ENCODE measurements around the gene ALKAL2. TPM values are rescaled to one million over a fixed set of nuclear protein-coding genes. Genes with fewer than 3 reads are reported as not detected.

The ALKAL2 gene
- total and polyA plus RNA-seq, 7 donors: 0.33 to 8.4 (median 2.7) TPM

DNA sequence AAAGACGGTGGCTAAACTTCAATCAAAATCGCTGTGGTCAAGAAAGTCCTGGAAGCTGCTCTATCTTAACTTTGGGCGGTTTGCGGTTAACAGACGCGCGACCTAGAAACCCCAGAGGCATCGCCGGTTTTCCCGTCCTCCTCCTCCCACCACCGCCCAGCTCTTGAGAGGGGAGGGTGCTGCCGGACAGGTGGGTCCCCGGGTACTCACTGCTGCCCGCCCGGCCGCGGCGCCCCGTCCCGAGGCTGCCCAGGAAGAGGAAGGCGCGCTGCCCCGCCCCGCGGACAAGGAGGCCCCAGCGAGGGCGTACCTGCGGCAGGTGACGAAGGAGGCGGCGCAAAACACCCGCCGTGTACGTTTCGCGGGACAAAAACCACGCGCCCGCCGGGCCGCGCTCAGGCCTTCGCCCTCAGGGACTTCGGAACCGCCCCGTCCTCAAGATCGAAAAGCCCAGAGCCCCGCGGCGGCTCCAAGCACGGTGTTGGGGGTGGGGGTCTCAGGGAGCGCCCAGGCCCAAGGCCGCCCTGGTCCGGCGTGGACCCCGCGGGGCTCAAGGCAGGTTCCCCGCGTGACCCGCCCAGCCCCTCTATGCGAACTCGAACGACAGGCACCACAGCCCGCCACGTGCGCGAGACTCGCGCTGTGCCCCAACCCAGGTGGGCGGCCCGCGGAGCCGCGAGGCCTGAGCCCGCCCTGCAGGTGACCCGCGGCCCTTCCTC is 24.0 kb downstream of the ALKAL2 start, which contains the start of gene SH3YL1:
TSS of gene SH3YL1 (minus strand) at position 259 of the 719 bp plus-strand sequence. CDS start at position 211, 48 bp downstream.
- 0 to 1% methylated on average over 77 of the region's 77 CpGs for WGBS, 2 donors
- Histone ChIP-seq H3K36me3 (peaks cover 0 to 3% (median 0%) of the 10 kb centered on the region in 4 donors), H3K27me3 (no peaks in the 10 kb centered on the region), H3K27ac (peak within 1 kb of the TSS; percentile 71 to 82 (median 77)), H3K4me1 (peaks cover 0 to 30% (median 24%) of the 10 kb centered on the region in 4 donors), H3K4me3 (peak within 1 kb of the TSS; percentile 63 to 78 (median 70)), H3K9me3 (no peaks in the 10 kb centered on the region)
- peak; percentile 71 for DNase-seq
- intact Hi-C loops (cut with DNase I): loop anchor here (2.0 kb wide), 1 partner anchor 413 kb away; the partner anchor contains the start of gene TMEM18
- TF ChIP-seq, protein P1, sequence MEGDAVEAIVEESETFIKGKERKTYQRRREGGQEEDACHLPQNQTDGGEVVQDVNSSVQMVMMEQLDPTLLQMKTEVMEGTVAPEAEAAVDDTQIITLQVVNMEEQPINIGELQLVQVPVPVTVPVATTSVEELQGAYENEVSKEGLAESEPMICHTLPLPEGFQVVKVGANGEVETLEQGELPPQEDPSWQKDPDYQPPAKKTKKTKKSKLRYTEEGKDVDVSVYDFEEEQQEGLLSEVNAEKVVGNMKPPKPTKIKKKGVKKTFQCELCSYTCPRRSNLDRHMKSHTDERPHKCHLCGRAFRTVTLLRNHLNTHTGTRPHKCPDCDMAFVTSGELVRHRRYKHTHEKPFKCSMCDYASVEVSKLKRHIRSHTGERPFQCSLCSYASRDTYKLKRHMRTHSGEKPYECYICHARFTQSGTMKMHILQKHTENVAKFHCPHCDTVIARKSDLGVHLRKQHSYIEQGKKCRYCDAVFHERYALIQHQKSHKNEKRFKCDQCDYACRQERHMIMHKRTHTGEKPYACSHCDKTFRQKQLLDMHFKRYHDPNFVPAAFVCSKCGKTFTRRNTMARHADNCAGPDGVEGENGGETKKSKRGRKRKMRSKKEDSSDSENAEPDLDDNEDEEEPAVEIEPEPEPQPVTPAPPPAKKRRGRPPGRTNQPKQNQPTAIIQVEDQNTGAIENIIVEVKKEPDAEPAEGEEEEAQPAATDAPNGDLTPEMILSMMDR (IDR thresholded peaks at IDR 0.05): no peak
- TF ChIP-seq POLR2AphosphoS5 (IDR thresholded peaks at IDR 0.05) (no peak), POLR2A (IDR thresholded peaks at IDR 0.05) (peak in 1 of 2 donors; percentile 53), EP300 (IDR thresholded peaks at IDR 0.05) (no peak)

DNA sequence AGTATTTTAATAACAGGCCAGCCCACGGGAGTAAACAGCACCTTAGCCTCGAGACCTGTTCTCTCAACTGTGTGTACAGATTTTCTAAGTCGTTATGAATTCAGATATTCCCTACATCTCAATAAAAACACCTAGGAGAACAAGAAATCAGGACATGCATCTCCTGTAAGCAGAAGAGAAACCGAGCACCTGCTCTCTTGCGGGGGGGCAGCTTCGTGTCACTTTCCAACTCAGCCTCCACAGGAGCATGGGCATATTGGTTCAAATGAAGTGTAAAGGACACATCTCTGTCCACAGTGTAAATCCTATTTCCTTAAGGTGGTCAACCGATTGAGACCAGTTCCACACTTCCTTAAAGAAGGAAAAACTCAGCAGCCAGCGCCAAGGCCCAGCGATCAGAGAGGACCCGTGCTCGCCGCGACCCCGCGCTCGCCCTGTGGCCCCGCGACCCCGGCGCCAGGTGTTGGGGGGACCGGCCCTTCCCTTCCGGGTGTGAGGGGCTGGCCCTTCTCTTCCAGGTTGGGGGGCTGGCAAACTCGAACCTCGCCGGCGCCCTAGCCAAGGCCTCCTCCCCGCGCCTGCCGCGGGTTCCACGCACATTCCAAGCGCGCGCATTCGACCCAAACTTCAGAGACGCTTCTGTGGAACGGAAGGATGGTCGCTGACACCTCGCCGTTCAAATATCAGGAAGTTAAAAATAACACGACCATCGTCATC is 24.7 kb downstream of the ALKAL2 start:
- peak overlapping the region in 1 of 4 donors; percentile 76 for H3K27ac ChIP-seq
- H3K4me1 ChIP-seq: peaks cover 0 to 30% (median 24%) of the 10 kb centered on the region in 4 donors
- peaks cover 0 to 3% (median 0%) of the 10 kb centered on the region in 4 donors for H3K36me3 ChIP-seq
- TF ChIP-seq, protein P1 (IDR thresholded peaks at IDR 0.05): no peak
- TF ChIP-seq POLR2AphosphoS5 (IDR thresholded peaks at IDR 0.05) (no peak), EP300 (IDR thresholded peaks at IDR 0.05) (no peak), POLR2A (IDR thresholded peaks at IDR 0.05) (no peak)
- 11 to 42% methylated on average over 42 of the region's 42 CpGs for WGBS, 2 donors
- no peak for DNase-seq
- intact Hi-C loops (cut with DNase I): no loop called here
- no peaks in the 10 kb centered on the region for H3K27me3 ChIP-seq
- H3K4me3 ChIP-seq: peak overlapping the region; percentile 63 to 78 (median 70)
- H3K9me3 ChIP-seq: no peaks in the 10 kb centered on the region

DNA sequence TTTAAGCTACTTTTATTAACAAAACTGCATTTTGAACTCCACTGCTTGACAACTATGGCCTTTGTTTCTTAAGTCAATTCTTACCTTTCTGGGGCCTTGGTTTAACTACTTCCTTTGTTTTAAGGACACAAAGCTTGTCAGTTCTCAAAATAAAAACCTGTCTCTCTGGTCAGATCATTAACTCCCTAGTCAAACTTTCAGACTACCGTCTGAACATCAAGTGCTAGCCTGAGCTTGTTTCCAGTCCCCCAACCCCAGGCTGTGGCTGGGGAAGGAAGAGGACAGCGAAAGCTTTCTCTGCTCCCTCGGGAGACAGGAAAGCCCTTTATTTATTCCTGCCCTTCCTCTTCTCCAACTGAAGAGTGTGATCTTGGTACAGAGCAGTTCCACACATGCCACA is 25.8 kb downstream of the ALKAL2 start:
- H3K4me3 ChIP-seq: no peak overlapping the region
- H3K36me3 ChIP-seq: peaks cover 0 to 3% (median 0%) of the 10 kb centered on the region in 4 donors
- H3K9me3 ChIP-seq: peaks cover 0 to 5% (median 0%) of the 10 kb centered on the region in 4 donors
- H3K27ac ChIP-seq: no peak overlapping the region
- 24 to 57% methylated on average over 3 of the region's 3 CpGs for WGBS, 2 donors
- DNase-seq: no peak
- H3K27me3 ChIP-seq: no peaks in the 10 kb centered on the region
- intact Hi-C loops (cut with DNase I): no loop called here
- H3K4me1 ChIP-seq: peaks cover 0 to 30% (median 24%) of the 10 kb centered on the region in 4 donors
- no peak for TF ChIP-seq POLR2A (IDR thresholded peaks at IDR 0.05)

DNA sequence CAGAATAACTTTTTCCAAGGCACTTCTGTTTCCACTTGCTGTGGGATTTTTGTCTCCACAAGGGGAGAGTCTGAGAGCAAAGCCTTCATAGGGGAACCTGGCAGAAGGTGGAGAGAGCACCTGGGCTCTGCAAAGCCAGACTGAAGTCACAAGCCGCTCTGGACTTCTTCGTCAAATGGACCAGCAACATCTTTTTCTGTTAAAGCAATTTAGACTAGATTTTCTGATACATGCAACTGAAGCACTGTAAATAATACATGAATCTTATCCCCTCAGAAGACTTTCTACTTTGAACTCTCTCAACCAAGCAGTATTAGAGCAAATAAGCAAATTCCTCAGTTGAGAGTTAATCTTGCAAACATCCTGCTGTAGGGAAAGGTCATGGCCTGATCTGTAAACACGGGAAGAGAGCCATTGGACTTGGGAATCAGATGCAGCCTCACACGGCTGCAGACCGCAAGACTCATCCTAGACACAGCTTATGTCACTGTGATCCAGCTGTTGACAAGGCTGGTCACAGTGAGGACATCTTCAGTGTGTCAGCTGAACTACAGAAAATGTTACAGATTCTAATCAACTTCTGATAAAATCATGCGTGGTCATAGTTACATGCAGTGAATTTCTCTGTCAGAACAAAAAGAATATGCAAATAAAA is 27.3 kb downstream of the ALKAL2 start:
- H3K4me3 ChIP-seq: no peak overlapping the region
- H3K27ac ChIP-seq: no peak overlapping the region
- 69% methylated on average over 6 of the region's 6 CpGs for WGBS, 2 donors
- peaks cover 0 to 18% (median 13%) of the 10 kb centered on the region in 4 donors for H3K4me1 ChIP-seq
- intact Hi-C loops (cut with DNase I): no loop called here
- peaks cover 0 to 5% (median 0%) of the 10 kb centered on the region in 4 donors for H3K9me3 ChIP-seq
- H3K27me3 ChIP-seq: no peaks in the 10 kb centered on the region
- no peak for DNase-seq
- peaks cover 0 to 3% (median 0%) of the 10 kb centered on the region in 4 donors for H3K36me3 ChIP-seq
- TF ChIP-seq EP300 (IDR thresholded peaks at IDR 0.05): no peak
- TF ChIP-seq, protein P1 (IDR thresholded peaks at IDR 0.05): no peak
- TF ChIP-seq POLR2A (IDR thresholded peaks at IDR 0.05): no peak
- no peak for TF ChIP-seq POLR2AphosphoS5 (IDR thresholded peaks at IDR 0.05)

Measured in sigmoid colon (tissue), 7 donors.